GM19324 (cell line): Measurements from ENCODE around the gene PAFAH2.

Experiments used
- ATAC-seq: cut with Tn5 transposase; IDR thresholded peaks from one replicate; pipeline ENCODE4 v1.9.1; 2021; ENCODE audit warnings: mild to moderate bottlenecking, moderate library complexity; ENCODE audit not compliant: unreplicated experiment, low FRiP score

The PAFAH2 gene

DNA sequence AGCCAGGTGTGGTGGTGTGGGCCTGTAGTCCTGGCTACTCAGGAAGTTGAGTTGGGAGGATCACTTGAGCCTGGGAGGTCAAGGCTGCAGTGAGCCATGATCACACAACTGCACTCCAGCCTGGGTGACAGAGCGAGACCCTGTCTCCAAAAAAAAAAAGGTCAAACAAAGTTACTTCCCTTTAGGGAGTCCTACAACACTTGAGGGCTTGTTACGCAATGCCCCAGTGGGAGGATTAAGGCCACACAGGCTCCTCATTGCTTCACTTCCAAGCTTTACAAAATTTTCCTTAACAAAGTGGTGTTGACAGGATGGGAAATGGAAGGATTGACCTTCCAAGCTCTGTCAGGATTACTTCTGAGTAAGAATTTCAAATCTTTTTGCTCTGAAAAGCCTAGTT, 17.5 kb upstream of the PAFAH2 start:
- ATAC-seq: no peak

DNA sequence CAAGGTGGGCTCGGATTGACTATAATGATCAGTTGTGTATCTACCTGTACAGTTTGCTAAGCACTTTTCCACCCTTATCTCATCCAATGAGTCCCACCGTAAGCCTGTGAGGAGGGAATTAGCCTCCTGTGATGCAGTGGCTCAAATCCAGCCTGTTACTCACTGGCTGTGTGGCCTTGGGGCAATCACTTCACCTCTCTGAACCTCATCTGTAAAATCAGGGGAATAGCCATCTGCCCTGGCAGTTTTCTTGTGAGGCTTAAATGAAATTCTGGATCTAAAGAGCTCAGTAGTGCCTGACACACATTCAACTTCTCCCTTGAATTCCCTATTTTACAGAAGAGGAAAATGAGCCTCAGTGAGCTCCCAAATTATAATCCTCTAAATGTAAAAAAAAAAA, 16.3 kb upstream of the PAFAH2 start:
- ATAC-seq: no peak

DNA sequence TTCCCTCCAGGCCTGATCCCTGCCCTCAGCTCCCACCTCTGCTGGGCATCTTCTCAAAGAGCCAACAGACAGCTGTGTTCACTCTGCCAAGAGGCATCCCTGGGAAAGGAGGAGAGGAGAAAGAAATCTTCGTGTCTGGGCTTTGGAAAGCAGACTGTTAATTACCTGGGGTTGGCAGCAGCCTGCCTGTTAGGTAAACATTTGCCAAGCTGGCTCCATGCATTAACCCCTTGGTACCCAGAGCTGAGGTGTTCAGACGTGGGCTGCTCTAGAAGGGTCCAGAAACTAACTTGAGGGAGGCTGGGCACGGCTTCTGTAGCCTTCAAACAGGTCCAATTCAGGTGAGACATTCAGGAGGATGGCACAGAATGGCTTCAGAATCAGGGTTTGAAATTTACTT, 15.0 kb upstream of the PAFAH2 start:
- no peak for ATAC-seq

DNA sequence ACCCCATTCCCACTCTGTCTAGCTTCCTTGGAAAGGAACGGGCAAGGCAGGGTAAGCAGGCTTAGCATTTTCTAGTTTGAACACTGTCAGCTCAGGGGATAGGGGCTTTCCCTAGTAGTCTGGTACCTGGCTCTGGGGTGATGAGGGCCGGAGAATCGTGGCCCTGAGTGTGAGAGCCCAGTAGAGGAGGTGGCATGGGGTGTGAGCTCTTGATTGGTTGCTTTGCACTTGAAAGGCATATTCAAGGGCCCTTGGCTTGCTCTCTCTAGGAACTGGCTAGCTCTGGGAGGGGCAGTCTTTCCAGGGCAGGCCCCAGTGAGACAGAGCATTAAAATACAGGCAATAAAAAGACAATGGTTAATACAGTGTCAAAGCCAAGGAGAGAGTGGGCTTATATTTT, 13.0 kb upstream of the PAFAH2 start:
- ATAC-seq: no peak

DNA sequence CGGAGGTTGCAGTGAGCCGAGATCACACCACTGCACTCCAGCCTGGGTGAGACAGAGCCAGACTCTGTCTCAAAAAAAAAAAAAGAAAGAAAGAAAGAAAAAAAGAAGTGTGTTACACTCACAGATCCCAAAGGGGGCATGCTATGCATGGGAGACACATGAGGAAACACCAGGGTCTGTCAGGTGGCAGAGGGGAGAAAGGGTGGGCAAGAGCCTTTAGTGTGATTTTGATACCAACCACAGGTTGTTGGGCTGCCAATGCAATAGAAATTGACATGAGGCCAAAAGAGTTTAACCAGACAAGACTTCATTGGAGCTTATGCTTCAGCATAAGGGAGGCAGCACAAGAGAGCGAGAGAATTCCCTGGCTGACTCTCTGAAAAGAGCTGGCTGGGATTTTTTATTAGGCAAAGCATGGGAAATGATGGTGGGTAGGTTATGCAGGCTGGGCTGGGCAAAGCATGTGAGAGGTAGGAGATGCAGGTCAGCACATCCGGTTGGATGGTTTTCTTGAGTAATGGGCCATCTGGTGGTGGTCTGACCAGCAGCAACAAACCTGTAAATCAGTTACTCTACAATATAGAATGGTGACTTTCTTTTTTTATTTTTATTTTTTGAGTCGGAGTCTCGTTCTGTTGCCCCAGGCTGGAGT, 12.1 kb upstream of the PAFAH2 start:
- no peak for ATAC-seq

DNA sequence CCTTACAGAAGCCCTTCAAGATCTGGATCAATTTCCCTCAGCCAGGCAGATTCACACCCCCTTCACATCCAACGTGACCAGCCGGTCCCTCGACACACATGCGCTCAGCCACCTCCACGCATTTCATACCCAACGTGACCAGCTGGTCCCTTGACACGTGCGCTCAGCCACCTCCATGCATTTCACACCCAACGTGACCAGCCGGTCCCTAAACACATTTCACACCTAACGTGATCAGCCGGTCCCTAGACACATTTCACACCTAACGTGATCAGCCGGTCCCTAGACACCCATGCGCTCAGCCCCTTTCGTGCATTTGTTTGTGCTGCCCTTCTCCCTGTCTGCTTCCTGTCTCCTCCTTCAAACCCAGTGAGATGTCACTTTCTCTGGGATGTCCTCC, 8.8 kb upstream of the PAFAH2 start:
- ATAC-seq: no peak

DNA sequence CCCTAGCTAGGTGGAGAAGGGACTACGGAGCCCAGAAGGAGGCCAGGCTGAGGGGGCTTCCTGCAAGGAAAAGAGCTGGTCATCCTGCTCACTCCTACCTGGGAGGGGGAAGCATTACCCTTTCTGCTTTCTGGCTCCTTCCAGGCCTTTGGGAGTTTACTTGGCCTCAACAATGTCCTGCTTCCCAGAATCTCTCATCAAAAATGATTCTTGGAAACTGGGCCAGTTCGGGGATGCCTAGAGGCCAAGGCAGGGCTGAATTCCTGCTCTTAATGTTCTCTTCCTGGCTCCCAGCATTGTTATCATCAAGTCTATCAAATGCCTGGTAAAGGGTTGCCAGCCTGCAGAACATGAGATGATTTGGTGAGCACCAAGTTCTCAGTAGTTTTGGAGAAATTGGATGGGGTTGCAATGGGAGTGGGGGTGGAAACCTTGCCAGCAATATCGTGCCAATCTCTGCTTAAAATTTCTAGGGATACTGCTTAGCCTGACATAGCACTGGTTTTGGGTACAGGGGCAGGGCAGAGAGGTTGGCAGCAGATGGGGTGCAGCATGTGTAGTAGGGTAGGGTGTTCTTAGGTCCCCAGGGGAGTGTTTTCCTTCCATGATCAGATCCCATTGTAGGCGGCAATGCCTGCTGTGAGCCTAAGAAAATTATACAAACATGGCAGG, 7.7 kb upstream of the PAFAH2 start:
- ATAC-seq: no peak

DNA sequence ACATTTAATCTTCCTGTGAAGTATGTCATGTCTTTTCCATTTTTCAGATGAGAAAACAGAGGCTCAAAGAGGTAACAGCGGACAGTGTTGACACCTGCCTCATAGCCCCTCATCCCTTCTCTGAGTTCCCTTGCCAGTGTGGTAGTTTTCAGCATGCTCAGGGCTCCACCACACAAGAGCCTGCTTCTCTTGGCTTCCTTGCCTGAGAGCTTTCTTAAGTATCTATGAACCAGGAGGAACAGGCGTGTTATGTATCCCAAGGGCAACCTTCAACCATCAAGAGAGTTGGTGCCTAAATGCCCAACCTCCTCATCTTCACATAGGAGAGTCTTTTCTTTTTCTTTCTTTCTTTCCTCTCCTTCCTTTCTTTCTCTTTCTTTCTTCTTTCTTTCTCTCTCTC, 5.9 kb upstream of the PAFAH2 start:
- no peak for ATAC-seq

DNA sequence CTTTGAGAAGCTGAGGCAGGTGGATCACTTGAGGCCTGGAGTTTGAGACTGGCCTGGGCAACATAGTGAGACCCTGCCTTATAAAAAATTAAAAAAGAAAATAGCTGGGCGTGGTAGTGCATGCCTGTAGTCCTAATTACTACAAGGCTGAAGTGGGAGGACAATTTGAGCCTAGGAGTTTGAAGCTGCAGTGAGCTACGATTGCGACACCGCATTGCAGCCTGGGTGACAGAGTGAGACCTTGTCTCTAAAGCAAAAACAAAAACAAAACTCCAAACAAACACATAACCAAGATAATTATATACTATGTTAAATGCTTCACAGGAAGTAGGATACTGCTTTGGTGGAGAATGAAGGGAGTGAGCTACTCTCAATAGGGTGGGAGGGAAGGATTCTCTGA, 5.4 kb upstream of the PAFAH2 start:
- no peak for ATAC-seq

DNA sequence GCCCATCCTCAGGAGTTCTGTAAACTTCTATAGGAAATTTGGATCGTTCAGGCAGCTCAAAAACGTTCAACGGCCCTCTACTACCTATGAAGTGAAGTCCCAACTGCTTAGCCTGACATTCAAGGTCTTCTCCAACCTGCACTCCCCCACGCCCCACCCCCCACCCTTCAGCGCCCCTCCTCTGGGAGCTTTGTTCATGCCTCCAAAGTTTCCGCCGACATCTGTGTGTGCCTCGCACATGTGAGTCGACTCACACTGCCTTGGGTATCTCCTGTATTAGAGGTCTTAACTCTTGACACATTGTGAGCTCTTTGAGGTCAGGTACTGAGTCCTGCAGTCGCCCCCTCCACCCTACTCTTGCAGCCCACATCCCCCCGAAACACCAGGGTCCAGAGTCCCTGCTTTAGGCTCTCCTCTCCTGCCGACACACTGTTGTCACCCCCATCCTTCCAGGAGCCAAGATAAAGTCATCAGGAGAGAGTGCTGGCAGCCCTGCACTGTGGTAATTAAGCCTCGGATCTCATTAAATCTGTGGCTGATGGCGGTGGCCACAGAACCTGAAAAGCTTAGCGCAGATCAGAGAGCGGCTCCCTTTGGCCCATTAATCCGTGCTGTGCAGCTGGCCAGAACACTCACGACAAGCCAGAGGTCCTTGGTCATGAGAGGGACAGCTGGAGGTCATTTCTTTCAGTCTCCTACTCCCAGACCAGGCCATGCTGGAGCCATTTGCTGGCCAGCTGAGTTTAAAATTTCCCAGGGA, 1.4 kb upstream of the PAFAH2 start:
- ATAC-seq: no peak

DNA sequence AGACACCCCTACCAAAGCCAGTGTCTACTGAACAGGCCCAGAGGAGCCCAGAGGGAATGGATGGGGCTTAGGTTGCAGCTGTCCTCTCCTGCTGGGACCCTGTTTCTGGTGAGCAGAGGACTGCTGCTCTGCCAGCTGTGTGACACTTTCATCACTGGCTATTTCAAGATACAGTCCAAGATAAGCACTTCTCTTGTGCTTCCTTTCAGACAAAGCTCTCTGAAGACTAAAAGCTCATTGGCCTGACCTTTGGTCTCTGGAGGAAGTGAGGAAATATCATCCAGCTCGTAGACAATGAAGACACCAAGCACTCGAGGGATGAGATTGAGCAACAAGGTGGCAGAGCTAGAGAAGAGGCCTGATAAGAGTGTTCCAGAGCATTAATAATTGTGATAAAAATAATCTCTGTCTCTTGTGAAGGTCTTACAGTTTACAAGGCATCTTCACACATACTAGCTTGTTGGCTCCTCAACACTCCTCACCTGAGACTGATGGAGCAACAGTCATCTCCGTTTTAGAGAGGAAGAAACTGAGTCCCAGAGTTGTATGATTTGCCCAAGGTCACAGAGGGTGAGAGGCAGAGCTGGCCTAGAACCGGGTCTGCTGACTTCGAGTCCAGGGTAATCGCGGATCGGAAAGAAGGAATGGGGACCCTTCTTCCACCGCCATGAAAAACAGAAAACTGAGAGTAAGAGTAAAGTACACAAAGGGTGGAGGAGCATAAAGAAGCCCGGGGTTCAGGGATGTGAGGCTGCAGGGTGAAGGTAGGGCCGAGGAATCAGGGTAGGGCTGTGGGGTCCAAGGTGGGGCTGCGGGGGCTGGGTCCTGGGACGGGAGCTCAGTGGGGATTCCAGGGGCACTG, 666 bp downstream of the PAFAH2 start:
- peak; percentile 9 for ATAC-seq

DNA sequence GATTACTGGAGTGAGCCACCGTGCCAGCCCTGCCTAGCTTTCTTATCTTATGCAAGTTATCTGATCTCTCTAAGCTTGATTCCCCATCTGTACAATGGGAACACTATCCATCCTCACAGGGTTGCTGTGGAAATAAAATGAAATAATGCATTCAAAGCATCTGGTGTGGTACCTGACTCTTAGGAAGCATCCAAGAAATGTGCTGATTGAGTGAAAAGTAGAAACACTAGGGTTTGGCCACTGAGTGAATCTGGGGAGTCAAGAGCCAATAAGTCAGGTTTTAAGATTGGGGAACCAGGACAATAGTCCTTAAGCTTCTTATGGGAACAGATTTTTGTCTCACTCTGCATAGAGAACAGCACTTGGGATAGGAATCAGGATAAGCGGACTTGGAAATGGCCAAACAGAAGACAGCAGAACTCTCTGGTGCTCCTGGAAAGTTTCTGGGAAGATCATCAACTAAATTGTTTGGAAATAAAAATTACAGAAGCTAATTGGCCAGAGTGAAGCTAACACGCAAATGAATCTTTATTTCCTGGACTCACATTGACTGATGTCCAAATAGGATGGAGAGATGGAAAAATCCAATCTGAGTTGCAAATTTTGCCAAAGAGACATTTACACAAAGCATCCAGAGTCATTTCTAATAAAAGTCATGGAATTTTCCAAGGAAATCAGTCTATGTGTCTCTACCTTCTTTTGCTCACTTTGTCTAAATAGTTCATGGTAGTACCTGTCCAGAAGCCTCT, 3.3 kb downstream of the PAFAH2 start:
- ATAC-seq: no peak

DNA sequence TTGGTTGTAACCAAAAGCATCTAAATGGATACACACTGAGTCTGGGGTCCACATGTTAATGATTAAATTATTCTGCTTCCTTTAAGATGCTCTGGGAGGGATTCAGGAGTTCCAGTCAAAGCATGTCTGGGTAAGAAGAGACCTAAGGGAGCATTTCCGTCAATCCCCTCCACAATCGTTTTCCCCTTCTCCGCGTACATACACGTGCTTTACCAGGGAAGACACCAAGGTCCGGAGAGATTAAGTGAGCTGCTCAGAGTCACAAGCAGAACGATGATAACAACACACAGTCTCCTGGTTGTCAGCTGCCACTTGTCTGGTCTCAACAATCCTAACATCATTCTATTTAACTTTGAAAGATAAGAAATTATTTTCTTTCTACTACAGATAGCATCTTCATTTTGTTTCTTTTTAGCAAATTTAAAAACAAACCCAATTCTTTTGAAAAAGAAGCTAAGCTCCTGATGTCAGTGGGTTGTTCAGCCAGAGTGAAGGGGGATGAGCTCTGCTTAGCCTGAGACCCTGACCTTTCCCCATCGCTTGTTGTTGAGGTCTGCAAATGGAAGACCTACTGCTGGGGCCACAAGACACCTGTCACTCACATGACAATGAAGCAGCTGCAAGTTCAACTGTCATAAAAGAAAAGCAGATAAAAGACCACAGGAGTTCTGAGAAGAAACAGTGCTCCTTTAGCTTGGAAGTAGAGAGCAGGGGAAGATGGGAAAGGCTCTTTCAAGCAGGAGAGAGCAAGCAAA, 4.5 kb downstream of the PAFAH2 start:
- no peak for ATAC-seq

DNA sequence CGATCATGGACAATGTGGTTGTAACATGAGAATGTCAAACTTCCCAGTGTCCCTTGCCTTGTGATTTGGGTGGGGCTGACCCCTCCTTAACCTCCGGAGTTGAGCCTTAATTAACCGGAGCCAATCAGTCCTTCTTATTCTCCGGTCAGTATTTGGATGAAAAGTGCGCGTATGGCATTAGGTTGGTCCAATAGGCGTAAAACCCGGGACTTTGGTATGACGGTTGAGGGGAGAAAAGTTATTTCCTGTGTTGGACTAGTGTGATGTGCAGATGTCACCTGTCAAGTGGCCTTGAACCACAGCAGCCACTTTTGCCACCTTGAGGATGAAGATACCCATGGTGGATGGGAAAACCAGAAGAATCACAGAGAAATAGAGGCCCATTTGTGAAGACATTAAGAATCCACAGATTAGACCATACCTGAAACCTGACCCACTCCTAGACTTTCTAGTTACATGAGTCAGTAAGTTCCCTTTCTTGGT, 5.1 kb downstream of the PAFAH2 start:
- no peak for ATAC-seq

DNA sequence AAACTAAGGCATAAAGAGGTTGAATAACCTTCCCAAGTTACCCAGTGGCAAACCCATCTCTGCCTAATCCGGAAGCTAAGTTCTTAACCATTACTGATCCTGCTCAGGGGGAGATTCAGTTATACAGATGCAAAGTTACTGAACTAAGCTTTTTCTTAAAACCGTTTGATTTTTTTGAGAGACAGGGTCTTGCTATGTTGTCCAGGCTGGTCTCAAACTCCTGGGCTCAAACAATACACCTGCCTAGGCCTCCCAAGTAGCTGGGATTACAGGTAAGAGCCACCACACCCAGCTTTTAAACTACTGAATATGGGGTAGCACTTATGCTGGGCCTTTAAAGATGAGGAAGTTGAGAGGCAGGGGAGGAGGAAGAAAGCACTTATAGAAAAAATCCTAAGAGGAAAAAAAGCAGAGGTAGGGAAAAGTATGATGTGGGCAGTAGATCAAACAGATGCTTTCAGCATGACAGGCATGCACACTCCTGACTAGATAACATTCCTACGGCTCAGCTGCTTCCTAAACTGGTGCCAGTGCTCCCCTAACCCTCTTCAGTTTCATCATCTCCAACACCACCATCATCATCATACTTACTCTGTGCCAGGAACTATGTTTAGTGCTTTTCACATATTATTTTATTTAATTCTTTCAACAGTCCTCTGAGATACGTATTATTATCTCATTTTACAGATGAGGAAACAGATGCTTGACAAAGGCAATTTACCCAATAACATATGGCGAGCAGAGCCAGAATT, 5.8 kb downstream of the PAFAH2 start:
- no peak for ATAC-seq

DNA sequence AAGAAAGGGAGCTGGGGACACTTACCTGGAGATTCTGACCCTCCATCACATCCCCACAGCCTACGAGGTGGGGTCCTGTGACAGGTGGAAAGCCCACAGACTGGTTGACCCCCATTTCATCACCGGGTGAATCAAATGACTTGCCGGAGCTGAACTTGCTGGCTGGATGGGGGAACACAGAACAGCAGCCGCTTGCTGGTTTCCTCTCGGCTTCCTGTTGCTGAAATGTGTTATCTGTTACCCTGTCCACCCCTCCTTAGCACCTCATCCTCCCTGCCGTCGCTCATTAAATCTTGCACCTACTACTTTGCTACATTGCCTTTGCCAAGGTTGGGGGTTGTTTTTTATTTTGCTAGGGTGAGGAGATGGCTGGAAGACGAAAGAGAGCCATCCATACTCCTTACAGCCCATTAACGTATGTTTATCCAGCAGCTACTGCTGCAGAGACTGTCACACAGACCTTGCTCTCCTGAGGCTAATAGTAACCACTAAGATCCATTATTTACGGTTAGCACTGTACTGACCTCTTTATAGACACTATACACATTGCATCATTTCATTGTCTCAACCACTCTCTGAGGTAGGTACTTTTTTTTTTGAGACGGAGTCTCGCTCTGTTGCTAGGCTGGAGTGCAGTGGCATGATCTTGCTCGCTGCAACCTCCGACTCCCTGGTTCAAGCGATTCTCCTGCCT, 7.0 kb downstream of the PAFAH2 start:
- no peak for ATAC-seq

DNA sequence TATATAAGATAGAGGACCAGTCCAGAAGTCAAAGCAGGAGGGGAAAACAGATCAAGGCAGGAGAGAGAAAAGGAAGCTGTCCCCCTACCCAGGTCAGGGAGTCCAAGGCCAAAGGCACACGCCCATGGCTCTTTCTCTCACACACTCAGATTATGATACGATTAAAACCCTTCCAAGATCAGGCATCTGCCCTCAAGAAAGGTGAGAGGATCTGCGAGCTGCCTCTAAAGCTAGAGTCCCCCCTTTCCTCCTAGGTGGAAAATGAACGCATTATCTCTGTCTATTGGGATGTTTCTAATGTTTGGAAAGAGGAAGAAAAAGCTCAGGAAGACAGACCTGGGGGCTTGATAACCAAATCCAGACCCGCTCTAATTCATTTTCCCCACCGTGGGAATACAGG, 7.6 kb downstream of the PAFAH2 start:
- no peak for ATAC-seq
